KG1 (cell line): Measurements from ENCODE around the gene MED23.
"Not testable (repeated sequence)": the region's sequence is repeated elsewhere in the genome, so short reads cannot be mapped to it uniquely, and the experiment has no call there.

ENCODE experiments used
- DNase-seq: peaks from one replicate; lab custom pipeline; 2025; lab: John Stamatoyannopoulos, UW

The MED23 gene

DNA sequence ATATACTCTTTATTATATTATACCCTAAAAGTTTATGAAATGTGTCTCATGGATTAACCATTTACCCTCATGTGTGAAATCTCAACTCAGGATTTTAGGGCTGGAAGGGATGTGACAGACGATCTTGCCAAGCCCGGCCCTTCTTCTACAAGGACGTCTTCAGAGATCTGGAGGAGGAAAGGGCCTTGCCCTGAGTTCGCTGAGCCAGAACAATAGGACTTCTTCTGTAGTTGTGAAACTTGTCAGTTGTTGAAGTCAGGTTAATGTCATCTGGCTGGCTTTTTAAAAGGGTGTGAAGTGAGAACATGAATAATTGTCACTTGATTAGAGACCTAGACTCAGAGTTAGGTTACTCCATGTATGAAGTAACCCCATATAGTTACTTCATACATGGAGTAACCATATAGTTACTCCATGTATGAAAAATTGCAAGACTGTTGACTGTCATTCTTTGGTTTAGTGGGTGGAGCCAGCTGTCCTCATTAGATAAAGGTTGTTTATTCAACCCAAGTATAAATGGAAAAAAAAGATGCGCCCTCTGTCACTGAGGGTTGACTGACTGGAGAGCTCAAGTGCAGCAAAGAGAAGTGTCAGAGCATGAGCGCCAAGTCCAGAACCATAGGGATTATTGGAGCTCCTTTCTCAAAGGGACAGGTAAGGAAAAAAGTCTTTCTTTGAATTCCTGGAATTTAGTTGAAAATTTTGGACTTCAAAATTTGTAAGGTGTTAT is 55.2 kb downstream of the MED23 start, which contains the start of gene ARG1:
TSS of gene ARG1 (plus strand) at position 541 of the 730 bp plus-strand sequence. CDS start at position 598, 57 bp downstream.
- DNase-seq = no peak

DNA sequence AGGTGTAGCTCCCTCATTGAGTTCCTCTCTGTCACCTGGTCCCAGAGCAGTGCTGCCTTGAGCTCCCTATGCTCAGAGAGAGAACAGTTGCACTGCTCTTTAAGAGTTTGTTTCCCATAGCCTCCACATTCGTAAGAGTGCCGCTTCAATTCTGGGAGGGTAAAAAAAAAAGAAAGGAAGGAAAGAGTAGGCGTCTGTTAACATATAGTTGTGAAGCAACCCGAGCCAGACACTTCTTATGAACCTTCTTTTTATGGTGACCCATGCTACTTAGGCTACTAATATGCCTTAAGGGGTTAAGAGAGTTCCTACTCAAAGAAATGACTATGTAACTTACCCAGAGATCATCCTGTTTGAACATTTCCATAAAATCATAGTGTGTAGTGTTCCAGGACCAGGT is 59.3 kb downstream of the MED23 start:
- DNase-seq = no peak

DNA sequence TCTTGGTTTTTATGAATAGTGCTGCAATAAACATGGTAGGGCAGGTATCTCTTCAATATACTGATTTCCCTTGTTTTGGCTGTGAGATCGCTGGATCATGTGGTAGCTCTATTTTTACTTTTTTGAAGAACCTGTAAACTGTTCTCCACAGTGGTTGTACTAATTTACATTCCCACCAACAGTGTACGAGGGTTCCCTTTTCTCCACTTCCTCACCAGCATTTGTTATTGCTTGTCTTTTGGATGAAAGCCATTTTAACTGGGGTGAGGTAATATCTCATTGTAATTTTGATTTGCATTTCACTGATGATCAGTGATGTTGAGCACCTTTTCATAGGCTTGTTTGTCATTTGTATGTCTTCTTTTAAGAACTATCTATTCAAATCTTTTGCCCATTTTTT is 63.0 kb downstream of the MED23 start:
- DNase-seq = no peak

DNA sequence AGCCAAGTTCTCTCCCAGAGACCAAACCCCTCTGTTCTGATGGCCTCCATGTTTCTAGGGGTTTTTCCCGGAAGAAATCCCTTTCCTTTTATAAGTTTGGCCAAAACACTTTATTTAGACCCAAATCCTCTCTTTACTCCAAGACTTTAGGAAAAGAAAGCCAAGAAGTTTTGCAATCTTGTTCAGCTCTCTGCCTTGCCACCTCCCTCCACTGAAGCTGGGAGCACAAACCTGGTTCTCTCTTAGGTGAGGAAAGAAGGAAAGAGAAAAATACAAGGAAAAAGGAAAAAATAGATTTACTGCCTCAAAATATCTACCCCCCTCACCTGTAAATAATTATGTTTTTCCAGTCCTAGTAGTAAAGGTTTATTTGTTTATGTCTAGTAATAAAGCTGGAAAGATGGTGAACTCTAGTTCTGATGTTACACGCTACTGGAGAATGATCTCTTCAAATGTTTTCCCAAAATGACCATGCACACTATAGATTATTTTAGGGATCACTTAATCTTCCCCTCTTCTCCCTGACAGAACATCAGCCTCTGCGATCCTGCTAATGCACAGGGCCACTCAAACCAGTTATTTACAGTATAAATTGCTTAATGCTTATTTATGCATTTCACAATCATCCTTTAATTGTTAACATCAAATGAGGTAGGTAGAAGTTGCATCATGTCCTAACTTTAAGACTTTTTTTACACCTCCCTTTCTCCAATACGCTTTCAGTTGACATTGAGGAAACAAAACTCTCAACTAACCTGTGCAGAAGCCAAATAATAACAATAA is 65.9 kb downstream of the MED23 start:
- DNase-seq = no peak

DNA sequence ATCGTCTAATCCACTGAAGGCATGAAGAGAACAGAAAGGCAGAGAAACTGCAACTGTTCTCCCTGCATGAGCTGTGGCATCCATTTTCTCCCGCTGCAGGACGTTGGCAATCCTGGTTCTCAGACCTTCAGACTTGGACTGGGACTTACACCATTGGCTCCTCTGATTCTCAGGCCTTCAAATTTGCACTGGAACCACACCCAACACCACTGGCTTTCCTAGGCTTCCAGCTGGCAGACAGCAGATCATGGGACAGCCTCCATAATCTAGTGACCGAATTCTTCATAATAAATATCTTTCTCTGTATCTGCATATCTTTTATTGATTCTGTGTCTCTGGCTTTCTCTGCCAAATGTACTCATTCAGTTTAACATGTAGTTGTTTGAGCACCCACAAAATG is 69.1 kb downstream of the MED23 start:
- DNase-seq = no peak

DNA sequence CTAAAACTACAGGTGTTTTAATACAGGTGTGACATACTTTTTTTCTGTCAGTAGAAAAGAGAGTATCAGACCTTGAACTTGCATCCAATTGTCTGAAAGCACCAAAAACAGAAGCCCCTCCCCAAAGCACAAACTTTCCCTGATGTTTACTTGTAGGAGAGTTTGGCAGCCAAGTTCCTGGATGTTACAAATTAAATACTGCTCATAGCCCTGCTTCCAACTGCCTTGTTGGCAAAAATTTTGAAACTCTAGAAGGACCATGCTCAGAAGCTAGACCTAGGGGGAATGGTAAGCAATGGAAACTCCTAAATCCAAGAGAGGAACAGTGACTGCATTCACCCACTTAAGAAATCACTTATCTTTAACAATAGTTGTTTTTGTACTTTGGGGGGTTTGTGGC is 72.0 kb downstream of the MED23 start:
- DNase-seq = no peak

DNA sequence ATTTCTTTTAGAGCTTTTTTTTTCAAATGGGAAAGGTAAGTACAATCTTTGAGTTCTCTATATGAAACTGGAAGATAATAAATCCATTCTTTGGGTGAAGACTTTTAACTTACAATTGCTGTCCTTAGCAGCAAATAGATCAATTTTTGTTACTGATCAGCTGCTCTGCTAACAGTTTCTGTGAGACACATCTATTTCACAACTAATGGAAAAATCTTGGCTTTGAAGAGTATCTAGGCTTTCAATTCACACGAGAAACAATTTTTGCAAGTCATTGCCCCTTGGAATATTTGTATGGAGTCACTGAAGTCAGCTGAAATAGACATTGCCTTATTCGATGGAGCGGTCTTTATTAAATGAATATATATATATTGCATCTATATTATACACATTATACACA is 75.5 kb downstream of the MED23 start:
- no peak for DNase-seq

DNA sequence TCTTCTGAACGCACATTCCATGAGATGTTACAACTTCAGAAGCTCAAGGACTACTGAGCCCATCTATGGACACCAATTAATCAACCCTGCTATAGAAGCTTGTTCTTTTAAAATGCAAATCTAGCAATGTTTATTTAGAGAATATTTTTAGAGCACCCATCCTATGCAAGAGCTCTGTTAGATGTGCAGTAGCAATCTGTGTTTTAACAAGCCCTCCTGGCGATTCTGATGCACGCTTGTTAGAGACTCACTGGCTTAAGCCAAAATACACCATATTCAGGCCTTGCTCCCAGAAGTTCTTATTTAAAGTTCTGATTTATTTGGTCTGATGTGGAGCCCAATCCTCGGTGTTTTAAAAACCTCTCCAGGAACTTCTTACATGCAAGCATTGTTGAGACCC is 76.1 kb downstream of the MED23 start:
- DNase-seq = no peak

DNA sequence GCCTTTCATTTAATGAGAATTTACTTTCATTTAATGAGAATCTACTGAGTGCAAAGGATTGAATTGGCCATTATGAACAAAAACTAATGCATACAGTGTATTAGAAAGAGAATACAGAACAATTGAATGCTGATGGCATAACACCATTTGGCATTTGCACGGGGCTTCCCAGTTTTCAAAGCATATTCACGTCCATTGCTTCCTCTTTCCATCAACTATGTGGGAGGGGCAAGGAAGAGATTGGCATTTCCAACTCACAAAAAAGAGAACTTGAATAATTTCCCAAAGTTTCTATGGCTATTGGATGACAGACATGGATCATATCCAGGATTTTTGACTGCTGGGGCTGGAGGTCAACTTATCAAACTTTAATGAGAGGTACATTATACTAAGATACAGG is 78.2 kb downstream of the MED23 start:
- no peak for DNase-seq

DNA sequence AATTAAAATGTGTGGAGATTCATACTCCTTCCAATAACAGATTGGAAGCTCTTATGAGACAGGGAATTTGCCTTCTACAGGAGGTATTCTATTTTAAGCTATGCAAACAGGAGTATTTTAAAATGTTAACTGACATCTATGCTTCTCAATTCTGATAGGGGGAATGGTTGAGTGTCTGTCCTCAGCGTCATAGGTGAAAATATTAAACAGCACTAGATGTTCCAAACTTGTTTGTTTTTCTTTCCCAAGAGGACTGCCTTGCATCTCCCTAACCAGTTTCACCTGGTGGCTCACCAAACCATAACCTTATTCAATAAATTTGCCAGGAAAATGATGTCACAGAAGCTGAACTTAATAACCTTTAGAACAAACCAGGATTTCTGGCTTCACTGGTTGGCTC is 79.6 kb downstream of the MED23 start:
- DNase-seq = no peak

DNA sequence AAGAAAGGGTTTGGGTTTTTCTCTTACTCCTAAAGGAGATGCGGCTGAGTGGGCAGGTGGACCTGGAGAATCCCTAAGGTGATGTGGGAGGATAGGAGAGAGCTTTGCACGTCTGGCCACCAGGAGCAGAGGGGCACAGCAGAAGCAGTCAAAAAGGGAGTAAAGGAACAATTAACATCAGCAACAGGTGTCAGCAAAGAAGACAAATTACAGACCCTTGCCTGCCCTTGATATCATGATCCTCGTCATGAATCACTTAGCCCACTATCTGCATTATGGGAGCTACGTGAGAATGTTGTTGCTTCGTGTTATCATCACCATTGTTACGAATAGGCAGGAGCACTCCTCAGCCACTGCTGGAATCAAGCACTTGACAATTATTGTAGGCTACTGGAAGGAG is 80.6 kb downstream of the MED23 start:
- no peak for DNase-seq

DNA sequence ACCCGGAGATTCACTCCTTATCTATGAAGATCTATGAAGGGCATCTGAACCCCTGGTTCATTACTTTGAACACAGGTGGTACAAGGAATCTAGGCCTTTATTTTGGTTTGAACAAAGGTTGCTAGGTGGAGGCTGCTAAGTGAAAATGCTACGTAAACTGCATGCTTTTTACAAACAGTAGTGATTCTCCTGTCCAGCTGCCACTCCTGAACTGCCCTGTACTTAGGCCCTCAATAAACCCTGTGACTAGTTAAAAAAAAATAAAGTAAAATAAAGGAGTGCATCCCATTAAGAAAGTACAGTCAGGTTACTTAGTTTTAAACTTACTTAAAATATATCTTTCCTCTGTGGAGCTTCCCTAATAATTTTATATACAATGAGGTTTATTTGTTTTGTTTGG is 82.7 kb downstream of the MED23 start:
- no peak for DNase-seq

DNA sequence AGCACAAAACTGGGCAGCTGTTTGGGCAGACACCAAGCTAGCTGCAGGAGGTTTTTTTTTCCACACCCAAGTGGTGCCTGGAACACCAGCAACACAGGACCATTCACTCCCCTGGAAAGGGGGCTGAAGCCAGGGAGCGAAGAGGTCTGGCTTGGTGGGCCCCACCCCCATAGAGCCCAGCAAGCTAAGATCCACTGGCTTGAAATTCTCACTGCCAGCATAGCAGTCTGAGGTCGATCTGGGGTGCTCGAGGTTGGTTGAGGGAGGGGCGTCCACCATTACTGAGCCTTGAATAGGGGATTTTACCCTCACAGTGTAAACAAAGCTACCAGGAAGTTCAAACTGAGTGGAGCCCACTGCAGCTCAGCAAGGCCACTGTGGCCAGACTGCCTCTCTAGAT is 89.4 kb downstream of the MED23 start:
- not testable (repeated sequence) for DNase-seq

DNA sequence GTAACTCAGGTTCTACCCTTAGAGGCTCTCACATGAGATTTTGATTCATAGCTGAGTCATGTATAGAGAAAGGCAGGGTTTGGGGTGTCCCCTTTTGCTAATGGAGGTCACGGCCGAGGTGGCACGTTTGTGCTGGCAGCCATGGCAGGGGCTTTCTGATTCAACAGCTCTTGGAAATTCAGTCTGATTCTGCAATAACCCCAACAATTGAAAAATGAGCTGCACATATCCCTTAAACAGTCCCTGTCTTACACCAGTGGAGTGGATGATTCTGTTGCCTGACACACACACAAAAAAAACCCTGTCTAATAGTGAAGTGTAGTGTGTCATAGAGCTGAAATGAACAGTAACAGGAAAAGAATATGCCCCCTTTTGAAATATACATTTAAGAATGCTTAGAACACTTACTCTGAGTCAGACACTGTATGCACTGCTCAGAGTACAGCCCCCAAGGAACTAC is 95.4 kb downstream of the MED23 start:
- DNase-seq = no peak

DNA sequence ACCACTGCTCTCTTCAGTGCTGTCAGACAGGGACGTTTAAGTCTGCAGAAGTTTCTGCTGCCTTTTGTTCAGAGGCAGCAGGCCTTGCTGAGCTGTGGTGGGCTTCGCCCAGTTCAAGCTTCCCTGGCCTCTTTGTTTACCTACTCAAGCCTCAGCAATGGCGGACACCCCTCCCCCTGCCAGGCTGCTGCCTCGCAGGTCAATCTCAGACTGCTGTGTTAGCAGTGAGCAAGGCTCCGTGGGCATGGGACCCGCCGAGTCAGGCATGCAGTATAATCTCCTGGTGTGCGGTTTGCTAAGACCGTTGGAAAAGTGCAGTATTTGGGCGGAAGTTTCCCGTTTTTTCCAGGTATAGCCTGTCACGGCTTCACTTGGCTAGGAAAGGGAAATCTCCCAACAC is 96.4 kb downstream of the MED23 start:
- not testable (repeated sequence) for DNase-seq

DNA sequence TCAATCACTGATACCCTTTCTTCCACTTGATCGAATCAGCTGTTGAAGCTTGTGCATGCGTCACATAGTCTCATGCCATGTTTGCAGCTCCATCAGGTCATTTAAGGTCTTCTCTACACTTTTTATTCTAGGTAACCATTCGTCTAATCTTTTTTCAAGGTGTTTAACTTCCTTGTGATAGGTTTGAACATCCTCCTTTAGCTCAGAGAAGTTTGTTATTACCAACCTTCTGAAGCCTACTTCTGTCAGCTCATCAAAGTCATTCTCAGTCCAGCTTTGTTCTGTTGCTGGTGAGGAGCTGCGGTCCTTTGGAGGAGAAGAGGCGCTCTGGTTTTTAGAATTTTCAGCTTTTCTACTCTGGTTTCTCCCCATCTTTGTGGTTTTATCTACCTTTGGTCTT is 97.1 kb downstream of the MED23 start:
- DNase-seq = not testable (repeated sequence)

DNA sequence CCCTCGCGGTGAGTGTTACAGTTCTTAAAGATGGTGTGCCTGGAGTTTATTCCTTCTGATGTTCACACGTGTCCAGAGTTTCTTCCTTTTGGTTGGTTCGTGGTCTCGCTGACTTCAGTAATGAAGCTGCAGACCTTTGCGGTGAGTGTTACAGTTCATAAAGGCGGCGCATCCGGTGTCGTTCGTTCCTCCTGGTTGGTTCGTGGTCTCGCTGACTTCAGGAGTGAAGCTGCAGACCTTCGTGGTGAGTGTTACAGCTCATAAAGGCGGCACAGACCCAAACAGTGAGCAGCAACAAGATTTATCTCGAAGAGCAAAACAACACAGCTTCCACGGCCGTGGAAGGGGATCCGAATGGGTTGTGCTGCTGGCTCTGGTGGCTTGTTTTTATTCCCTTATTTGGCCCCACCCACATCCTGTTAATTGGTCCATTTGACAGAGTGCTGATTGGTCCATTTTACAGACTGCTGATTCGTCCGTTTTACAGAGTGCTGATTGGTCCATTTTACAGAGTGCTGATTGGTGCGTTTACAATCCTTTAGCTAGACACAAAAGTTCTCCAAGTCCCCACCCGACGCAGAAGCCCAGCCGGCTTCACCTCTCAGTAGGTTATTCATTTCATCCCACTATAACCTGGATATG is 103.2 kb downstream of the MED23 start:
- no peak for DNase-seq

DNA sequence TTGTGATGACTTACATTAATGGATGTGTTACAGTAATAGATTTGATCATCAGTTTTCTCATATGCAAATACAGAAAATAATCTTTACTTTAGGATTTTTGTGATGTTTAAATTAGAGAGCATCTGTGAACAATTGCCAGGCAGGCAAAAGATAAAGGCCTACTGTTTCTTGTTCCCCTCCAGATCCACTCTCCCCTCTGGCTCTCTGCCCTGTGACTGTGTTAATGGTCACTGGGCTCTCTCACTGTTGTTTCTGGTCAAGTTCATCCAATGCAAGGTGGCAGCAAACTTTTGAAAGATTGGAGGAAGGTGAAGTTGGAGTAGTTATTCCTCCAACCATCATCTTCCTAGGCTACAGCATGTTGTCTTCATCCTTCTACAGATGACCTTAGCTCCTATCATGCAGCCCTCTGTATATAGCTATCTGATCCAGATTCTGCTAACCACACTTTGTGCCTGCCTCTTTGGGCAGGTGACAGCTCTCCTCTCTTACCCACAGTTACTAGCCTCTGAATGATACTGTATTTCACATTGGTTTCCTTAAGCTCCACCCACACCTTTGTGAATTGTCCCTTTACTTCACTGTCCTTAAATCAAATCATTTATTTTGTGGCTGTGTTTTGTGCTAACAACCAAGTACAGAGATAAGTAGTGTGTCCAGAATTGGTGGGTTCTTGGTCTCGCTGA is 103.9 kb downstream of the MED23 start:
- DNase-seq = no peak
